Vagina (tissue), 2 donors: ENCODE results near the gene RND2. TPM values are rescaled to one million over a fixed set of nuclear protein-coding genes. Genes with fewer than 3 reads are reported as not detected.
"Not testable (repeated sequence)": the region's sequence is repeated elsewhere in the genome, so short reads cannot be mapped to it uniquely, and the experiment has no call there.

Experiments
- DNase-seq, 2 donors: peaks; one replicate each; pipeline ENCODE4 v3.0.0-alpha.2; 2017; ENCODE audit errors: extremely low spot score in 2 of 2
- H3K27ac ChIP-seq: fragments of 200-600 bp; sonication (generic); one replicate; pipeline ENCODE4 v1.5.1; 2019
- H3K27me3 ChIP-seq: fragments of 200-600 bp; sonication (generic); one replicate; pipeline ENCODE4 v1.5.1; 2019
- H3K36me3 ChIP-seq, 2 donors: fragments of 200-600 bp; sonication (generic); one replicate each; pipeline ENCODE4 v1.5.1; 2017 to 2019
- H3K4me1 ChIP-seq: fragments of 200-600 bp; sonication (generic); one replicate; pipeline ENCODE4 v1.5.1; 2019
- H3K4me3 ChIP-seq, 2 donors: fragments of 200-600 bp; sonication (generic); 1 replicate in 1 of 2; 2 replicates in 1 of 2; pipeline ENCODE4 v1.5.1; 2016 to 2019
- H3K9me3 ChIP-seq: fragments of 200-600 bp; sonication (generic); one replicate; pipeline ENCODE4 v1.5.1; 2019
- POLR2A ChIP-seq, 2 donors: fragments of 450-650 bp; IDR thresholded peaks; one replicate each; pipeline ENCODE4 v1.6.1; 2017; ENCODE audit warnings: antibody characterized with exemption in 2 of 2, mild to moderate bottlenecking in 2 of 2, moderate library complexity in 2 of 2
- POLR2AphosphoS5 ChIP-seq, 2 donors: sonication (generic); formaldehyde crosslinking; IDR thresholded peaks; one replicate each; pipeline ENCODE4 v1.9.0; 2017; ENCODE audit warnings: antibody characterized with exemption in 2 of 2, mild to moderate bottlenecking in 2 of 2, low read depth in 1 of 2; ENCODE audit not compliant: insufficient read depth in 1 of 2
- intact Hi-C: fragments of 100-400 bp; cut with DNase I; formaldehyde crosslinking; loops from one replicate; pipeline ENCODE4 v1.15.1; 2023
- total RNA-seq: library from RNA; depleted of rRNA; stranded (reverse); fragments of >200 nt; gene quantifications from one replicate; pipeline ENCODE4 v1.2.3, GENCODE V29; 2016
- TF ChIP-seq, protein P1 (sequence below), 3 experiments: fragments of 450-650 bp in 2 of 3; fragments of 200-600 bp in 1 of 3; sonication (generic) in 1 of 3; IDR thresholded peaks; one replicate each; pipeline ENCODE4 v1.5.1; 2017 to 2019; ENCODE audit warnings: antibody characterized with exemption in 3 of 3, mild to moderate bottlenecking in 2 of 3, moderate library complexity in 2 of 3

The RND2 gene
- total RNA-seq, 1 donor from 2014 or later, result 1.5 TPM

DNA sequence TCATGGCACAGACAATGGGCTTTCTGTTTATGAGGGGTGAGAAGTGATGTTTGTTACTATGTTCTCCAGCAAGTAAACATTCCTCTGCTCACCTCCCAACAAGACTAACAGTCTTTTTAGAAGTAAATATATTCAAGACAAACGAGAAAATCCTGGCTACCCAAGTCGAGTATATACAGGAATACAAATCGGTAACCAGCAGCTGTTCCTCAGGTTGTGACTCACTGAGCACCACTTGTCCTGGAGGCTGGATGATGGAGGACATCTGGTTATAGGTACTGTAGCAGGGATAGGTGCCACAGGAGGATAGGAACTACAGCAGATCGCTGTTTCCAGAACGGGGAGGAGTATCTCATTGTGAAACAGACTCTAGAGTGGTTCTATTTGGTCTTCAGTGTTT is 32.2 kb upstream of the RND2 start:
- Histone ChIP-seq H3K9me3 (no peaks in the 10 kb centered on the region), H3K4me3 (no peak overlapping the region), H3K36me3 (peaks cover 0 to 48% of the 10 kb centered on the region in 2 donors), H3K4me1 (peaks cover 8% of the 10 kb centered on the region), H3K27me3 (no peaks in the 10 kb centered on the region), H3K27ac (no peak overlapping the region)
- TF ChIP-seq POLR2AphosphoS5 (IDR thresholded peaks at IDR 0.05; ENCODE audit: insufficient read depth in 1 of 2, low read depth in 1 of 2) (no peak), POLR2A (IDR thresholded peaks at IDR 0.05) (no peak)
- TF ChIP-seq, protein P1, sequence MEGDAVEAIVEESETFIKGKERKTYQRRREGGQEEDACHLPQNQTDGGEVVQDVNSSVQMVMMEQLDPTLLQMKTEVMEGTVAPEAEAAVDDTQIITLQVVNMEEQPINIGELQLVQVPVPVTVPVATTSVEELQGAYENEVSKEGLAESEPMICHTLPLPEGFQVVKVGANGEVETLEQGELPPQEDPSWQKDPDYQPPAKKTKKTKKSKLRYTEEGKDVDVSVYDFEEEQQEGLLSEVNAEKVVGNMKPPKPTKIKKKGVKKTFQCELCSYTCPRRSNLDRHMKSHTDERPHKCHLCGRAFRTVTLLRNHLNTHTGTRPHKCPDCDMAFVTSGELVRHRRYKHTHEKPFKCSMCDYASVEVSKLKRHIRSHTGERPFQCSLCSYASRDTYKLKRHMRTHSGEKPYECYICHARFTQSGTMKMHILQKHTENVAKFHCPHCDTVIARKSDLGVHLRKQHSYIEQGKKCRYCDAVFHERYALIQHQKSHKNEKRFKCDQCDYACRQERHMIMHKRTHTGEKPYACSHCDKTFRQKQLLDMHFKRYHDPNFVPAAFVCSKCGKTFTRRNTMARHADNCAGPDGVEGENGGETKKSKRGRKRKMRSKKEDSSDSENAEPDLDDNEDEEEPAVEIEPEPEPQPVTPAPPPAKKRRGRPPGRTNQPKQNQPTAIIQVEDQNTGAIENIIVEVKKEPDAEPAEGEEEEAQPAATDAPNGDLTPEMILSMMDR (IDR thresholded peaks at IDR 0.05), result no peak
- intact Hi-C loops, result no loop called here
- no peak for DNase-seq

DNA sequence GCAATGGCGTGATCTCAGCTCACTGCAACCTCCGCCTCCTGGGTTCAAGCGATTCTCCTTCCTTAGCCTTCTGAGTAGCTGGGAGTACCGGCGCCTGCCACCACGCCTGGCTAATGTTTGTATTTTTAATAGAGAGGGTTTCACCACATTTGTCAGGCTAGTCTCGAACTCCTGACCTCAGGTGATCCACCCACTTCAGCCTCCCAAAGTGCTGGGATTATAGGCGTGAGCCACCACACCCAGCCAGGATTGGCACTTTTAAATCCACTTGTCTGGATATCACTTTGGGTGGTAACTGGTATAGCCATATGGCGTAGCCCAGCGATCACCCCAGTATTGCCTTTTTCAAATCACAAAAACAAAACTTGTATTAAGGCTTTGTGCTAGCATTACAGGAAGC is 31.1 kb upstream of the RND2 start:
- Histone ChIP-seq H3K4me1 (peaks cover 11% of the 10 kb centered on the region), H3K36me3 (peaks cover 0 to 38% of the 10 kb centered on the region in 2 donors)
- DNase-seq, H3K27me3 ChIP-seq, H3K9me3 ChIP-seq, intact Hi-C loops, H3K27ac ChIP-seq, H3K4me3 ChIP-seq: not testable (repeated sequence)

DNA sequence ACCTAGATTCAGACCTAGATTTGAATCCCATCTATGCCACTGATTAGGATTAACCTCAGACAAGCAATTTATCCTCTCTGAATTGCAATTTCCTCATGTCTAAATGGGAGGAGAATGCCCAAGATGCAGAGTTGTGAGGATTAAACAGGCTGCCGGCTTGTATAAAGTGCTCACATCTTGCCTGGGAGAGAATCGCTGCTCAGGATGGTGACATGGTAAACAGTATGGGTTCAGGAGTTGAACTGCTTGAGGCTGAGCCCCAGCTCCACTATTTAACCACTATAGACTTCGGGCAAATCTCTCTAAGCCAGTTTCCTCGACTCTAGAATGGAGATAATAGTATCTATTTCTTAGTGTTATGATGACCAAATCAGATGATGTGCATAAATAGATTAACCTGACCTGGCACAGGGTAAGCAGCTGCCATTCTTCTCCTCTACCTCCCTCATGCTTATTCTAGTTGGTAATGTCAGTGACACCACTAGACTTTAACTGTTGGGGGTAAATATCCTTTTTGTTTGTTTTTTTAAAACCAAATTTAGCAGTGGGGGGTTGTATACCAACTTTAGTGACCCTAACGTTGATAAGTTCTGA is 27.5 kb upstream of the RND2 start:
- Histone ChIP-seq H3K4me1 (peaks cover 24% of the 10 kb centered on the region), H3K9me3 (no peaks in the 10 kb centered on the region), H3K4me3 (peak overlapping the region; percentile 6 to 86), H3K36me3 (peaks cover 0 to 26% of the 10 kb centered on the region in 2 donors), H3K27ac (peak overlapping the region; percentile 83), H3K27me3 (no peaks in the 10 kb centered on the region)
- intact Hi-C loops, result no loop called here
- TF ChIP-seq POLR2A (IDR thresholded peaks at IDR 0.05) (no peak), POLR2AphosphoS5 (IDR thresholded peaks at IDR 0.05; ENCODE audit: insufficient read depth in 1 of 2, low read depth in 1 of 2) (no peak)
- TF ChIP-seq, protein P1 (IDR thresholded peaks at IDR 0.05), result no peak
- DNase-seq, result no peak

DNA sequence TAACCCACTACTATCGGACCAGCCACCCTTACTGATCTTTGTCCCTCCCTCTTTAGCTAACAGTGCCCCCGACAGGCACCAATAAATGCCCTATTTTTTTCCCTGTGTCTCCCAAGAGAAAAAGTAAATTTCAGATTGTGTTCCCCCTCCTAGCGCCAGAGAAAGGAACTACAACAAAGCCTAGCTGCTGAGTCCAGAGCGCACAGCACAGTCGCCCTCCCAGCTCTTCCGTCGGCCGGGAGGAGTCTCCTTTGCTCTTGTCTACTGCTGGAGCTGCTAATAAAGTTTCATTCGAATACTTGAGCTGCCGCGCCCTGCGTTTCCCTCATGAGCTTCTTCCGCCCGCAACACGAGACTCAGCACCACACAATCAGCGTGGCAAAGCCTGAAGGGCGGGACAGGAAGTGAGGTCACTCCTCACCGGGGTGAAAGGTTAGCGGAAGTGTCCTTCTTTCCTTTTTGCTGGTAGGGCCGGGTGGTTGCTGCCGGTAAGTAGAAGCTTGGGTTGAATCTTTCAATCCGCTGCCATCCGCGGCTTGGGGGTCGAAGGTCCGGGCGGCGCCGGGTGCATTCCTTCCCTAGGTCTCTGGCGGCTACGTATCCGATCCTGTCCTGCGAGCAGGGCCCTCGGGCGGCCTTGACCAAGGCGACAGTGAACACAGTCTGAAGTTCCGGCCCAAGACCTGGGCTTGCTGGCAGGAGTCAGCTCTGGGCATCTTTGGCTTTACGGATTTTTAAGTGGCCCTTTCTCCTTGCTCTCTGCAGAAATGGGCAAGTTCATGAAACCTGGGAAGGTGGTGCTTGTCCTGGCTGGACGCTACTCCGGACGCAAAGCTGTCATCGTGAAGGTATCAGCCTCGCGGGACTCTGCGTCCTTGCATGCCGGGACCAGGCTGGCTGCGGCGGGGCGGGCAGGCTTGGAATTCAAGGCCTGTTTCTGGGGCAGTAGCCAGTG is 26.8 kb upstream of the RND2 start, which contains the start of gene RPL27:
RPL27 (plus strand) TSS at position 436 of the 955 bp plus-strand sequence; CDS start at position 768, 332 bp downstream.
- TF ChIP-seq POLR2AphosphoS5 (IDR thresholded peaks at IDR 0.05; ENCODE audit: insufficient read depth in 1 of 2, low read depth in 1 of 2) (peak; percentile 99 to 100), POLR2A (IDR thresholded peaks at IDR 0.05) (peak in 1 of 2 donors; percentile 70)
- TF ChIP-seq, protein P1 (IDR thresholded peaks at IDR 0.05), result peak; percentile 67 to 95 (median 79)
- H3K4me1 ChIP-seq, result peaks cover 24% of the 10 kb centered on the region
- H3K36me3 ChIP-seq, result peaks cover 0 to 26% of the 10 kb centered on the region in 2 donors
- H3K27ac ChIP-seq, result peak within 1 kb of the TSS; percentile 83
- no peaks in the 10 kb centered on the region for H3K27me3 ChIP-seq
- peak within 1 kb of the TSS; percentile 76 to 86 for H3K4me3 ChIP-seq
- no peaks in the 10 kb centered on the region for H3K9me3 ChIP-seq
- intact Hi-C loops, result no loop called here
- peak; percentile 98 to 100 for DNase-seq

- Histone ChIP-seq H3K27ac (peak overlapping the region; percentile 83), H3K4me3 (peak overlapping the region; percentile 76 to 86), H3K27me3 (no peaks in the 10 kb centered on the region), H3K4me1 (peaks cover 24% of the 10 kb centered on the region), H3K9me3 (no peaks in the 10 kb centered on the region), H3K36me3 (peaks cover 0 to 30% of the 10 kb centered on the region in 2 donors)
- intact Hi-C loops, result no loop called here
- no peak for DNase-seq
- TF ChIP-seq, protein P1 (IDR thresholded peaks at IDR 0.05), result no peak
Observed at GRCh38 chr17:42999003-42999525, 26.0 kb upstream of the RND2 start.

DNA sequence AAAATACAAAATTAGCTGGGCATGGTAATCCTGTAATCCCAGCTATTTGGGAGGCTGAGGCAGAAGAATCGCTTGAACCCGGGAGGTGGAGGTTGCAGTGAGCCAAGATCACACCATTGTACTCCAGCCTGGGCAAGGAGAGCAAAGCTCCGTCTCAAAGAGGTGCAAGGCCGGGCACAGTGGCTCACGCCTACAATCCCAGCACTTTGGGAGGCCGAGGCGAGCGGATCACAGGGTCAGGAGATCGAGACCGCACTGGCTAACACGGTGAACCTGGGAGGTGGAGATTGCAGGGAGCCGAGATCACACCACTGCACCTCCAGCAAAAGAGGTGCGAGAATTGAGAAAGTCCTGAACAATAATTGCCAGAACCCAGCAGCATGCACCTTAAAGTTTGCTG is 24.1 kb upstream of the RND2 start:
- peaks cover 0 to 37% of the 10 kb centered on the region in 2 donors for H3K36me3 ChIP-seq
- H3K9me3 ChIP-seq, H3K4me3 ChIP-seq, H3K27ac ChIP-seq, DNase-seq, H3K27me3 ChIP-seq, intact Hi-C loops: not testable (repeated sequence)
- peaks cover 25% of the 10 kb centered on the region for H3K4me1 ChIP-seq
